NCI-H1105 (cell line): ENCODE measurements around the gene CARD11.
A peak's percentile ranks its signal among the peaks of the same experiment; 100 is the strongest.

Experiments used
- DNase-seq: peaks from one replicate; lab custom pipeline; 2025; lab: John Stamatoyannopoulos, UW

Gene CARD11

DNA sequence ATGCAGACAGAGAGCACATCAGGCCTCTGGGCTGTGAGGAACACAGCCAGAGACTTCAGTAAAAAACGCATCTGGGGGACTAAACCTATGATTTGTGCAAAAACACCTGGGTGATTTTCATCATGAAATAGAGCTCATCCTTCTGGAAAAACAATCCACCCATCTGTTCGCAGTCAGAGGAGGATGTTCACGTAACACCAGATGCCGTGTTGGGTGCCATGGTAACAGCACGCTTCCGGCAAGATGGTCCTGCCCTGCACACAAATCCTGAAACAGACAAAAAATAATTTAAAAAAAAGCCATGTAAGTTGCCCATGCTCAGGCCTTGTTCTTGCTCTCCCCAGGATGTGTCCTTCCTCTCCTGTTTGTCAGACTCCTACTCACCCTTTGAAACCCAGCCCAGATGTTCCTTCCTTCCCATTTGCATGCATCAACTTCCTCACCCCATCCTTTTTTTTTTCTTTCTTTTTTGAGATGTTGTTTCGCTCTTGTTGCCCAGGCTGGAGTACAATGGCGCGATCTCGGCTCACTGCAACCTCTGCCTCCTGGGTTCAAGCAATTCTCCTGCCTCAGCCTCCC is 171.3 kb downstream of the CARD11 start:
- no peak for DNase-seq

DNA sequence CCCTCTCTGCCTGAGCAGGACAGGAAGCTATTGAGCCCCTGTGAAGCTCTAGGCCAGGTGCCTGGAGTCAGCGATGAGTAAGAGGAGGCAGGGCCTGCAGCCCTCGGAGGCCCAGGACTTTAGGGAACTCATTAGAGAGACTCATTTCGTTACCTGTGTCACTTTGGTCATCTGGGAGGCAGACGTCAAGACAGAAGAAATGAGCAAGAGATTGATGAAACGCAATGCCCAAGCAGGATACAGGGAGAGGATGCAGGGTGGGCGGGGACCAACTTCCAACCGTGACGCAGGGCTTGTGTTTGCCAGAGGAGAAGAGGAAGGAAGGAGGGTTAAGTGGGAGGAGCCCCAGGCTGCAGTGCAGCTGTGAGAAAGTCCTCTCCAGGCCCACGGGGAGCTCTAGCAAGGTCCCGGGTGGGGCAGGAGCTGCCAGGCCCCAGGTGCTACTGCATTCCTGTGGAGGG is 173.2 kb downstream of the CARD11 start:
- DNase-seq, result no peak

DNA sequence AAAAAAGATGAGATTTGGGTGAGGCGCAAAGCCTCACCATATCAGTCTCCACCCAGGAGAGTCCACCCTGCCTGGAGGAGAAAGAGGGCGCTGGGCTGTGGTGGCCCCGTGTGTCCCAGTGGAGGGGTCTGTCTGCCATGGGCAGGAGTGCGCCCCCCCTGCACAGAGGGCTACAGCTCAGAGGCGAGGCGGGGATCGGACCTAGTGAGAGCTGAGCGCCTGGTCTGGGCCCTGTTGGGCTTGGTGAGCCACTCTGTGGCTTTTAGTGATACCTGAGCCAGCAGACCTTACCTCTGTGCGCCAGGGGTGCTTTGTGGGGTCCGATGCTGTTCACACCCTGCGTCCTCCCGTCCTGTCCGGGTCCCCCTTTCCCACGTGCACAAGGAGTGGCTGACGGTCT is 173.7 kb downstream of the CARD11 start:
- DNase-seq, result no peak

DNA sequence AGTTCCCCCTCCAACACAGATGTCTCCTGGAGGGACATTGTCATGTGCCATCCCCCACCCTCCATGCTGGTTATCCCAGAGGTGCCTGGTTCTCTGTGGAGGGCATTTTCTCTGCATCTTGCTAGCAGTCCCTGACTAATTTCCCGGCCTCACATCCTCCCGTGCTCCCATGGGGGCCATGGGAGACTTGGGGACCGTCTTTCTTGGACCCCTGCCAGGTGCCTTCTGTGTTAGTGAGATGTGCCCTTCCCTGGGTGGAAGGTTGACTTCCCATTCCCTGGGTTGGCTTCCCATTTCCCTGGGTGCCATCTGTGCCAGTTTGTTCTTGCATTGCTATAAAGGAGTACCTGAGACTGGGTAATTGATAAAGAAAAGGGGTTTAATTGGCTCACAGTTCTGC is 177.1 kb downstream of the CARD11 start:
- DNase-seq, result no peak

DNA sequence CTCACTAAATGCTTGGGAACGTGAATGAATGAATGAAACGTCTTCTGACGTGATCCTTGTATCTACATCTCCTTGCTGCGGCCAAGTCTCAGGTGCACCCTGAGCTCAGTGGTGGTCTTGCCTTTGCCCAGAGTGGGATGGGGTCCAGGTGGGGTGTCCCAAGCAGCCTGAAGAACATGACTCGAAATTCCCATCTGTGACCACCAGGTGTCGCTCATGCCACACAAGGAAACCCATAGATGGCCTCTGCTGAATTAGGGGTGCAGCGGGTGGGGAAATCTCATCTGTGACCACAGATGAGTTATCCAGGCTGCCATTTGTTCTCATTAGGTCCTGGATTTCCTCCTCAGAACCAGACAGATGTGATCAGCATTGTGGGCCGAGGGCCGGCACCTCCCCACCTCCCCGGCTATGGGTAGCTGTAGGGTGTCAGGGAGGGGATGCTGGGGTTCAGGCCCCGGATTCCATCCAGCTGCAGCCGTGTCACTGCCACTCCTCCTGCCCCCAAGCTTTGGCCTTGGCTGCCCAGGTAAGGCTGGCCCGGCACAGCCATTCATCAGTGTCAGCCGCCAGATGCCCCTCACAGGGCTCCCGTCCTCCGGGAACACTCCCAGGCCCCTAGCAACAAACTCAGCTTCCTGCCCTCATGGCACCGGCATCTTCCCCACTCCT is 178.5 kb downstream of the CARD11 start:
- peak; percentile 36 for DNase-seq

DNA sequence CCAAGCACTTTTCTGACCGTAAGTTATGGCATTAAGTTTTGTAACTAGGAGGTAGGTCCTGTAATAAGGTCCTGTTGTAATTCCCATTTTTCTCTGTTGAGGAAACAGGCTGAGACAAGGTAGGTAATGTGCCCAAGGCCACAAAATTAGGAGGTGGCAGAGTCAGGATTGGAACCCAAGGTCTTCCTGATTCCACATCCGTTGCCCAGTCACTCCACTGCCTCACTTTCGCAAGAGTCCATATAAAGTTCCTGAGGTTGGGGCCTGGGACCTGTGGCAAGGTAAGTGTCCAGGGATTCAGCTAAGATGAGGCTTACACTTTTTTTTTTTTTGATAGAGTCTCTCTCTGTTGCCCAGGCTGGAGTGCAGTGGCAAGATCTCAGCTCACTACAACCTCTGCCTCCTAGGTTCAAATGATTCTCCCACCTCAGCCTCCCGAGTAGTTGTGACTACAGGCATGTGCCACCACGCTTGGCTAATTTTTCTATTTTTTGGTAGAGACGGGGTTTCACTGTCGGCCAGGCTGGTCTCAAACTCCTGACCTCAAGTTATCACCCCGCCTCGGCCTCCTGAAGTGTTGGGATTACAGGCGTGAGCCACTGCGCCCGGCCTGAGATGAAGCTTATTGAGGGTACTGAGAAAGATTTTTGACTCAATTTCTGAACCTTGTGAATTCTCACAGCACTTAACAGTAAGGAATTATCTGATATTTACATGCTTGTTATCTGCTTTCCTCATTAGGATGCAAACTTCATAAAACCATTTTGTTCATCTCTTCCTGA is 179.3 kb downstream of the CARD11 start:
- no peak for DNase-seq

DNA sequence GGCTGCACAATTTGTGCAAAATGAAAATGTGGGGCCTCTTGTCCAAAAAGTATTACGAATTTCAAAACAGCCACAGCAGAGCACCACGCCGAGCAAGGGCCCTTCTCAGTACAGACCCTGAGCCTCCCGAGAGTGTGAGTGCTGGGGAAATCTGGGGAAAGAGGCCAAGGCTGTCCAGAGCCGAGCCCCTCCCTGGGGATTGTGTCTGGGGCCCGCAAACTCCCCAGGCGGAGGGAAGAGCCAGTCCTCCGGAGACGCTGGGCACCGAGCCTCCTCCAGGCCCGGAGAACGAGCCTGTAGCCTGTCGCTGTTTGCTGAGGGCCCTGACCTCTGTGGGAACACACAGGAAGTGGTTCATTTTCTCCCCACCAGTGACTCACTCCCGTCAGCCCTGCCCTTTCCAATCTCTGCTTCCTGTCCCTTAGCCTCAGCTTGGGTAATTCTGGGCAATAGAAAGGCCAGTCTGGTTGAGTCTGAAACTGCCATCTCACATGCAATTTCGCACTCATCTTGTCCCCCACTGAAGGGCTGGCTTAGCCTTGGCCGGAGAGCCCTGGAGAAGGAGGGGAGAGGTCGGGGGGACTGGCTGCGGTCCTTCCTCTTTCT is 180.1 kb downstream of the CARD11 start:
- DNase-seq, result no peak

DNA sequence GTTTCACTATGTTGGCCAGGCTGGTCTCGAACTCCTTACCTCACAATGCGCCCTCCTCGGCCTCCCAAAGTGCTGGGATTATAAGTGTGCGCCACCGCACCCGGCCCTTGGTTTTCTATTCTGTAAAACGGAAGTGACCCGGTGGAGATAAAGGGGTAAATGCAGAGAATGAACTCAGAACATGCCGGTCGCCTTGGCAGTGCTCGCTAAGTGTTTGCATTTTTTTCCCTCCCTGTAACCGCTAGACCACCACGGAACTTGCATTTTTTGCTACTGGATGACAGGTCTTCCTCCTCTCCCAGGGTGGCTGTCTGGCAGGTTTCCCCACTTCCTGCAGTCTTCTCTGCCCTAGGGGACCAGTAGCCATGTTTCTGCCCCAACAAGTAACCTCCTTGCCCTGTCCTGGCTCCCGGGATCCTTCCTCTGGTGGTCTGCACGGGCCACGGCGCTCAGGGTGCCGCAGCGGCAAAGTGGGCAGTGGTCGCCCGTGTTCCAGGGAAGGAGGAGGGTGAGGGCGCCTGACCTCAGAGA is 180.8 kb downstream of the CARD11 start:
- DNase-seq, result no peak

DNA sequence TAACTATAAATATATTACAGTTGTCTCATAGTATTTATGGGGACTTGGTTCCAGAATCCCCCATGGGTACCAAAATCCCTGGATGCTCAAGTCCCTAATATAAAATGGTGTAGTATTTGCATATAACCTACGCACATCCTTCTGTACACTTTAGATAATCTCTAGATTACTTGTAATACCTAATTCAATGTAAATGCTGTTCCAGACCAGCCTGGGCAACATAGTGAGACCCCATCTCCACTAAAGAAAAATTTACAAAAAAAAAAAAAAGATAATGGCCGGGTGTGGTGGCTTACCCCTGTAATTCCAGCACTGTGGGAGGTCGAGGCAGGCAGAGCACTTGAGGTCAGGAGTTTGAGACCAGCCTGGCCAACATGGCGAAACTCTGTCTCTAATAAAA is 182.2 kb downstream of the CARD11 start:
- no peak for DNase-seq

DNA sequence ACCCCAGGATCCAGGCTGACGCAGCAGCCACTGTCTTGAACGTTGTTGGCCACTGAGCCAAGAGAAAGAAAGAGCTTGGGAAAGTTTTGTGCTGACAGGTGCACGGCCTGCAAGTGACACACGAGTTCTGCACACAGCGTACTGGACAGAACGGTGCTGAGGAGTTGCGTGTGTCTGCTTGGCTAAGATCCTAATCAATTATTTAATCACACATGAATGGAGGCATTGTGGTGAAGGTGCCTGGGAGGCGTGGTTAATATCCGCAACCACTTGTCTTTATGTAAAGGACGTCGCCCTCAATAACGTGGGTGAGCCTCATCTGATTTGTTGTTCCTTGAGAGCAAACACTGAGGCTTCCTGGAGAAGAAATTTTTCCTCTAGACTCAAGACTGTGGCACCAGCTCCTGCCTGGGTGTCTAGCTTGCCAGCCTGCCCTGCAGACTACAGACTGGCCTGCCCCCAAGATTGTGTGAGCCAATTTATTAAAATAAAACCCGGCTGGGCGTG is 183.0 kb downstream of the CARD11 start:
- DNase-seq, result peak; percentile 24

DNA sequence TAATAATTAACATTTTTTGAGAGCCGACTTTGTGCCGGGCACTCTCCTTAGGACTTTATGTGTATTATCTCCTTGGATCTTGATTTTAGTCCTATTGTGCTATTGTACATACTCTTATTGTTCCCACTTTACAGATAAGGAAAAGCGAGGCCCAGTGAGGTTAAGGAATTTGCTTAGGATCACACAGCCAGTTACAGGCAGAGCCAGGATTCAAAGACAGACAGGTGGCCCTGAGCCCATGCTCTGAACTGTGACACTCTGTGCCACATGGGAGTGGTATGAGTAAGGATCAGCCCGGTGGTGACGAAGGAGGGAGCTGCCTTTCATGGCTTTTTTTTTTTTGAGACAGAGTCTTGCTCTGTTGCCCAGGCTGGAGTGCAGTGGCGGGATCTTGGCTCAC is 183.7 kb downstream of the CARD11 start:
- no peak for DNase-seq

DNA sequence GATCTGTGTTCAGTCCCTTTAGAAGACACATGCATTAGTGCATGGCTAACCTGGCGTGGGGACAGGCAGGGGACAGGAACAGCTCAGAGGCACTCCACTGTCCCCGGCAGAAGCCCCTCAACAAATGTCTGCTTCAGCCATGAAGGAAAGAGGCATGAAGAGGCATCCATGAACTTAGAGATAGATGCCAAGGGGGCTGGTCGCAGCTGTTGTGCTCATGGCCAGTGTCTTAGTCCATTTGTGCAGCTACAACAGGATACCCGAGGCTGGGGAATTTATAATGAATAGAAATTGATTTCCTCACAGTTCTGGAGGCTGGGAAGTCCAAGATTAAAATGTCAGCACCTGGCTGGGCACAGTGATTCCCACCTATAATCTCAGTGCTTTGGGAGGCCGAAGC is 185.0 kb downstream of the CARD11 start:
- no peak for DNase-seq

DNA sequence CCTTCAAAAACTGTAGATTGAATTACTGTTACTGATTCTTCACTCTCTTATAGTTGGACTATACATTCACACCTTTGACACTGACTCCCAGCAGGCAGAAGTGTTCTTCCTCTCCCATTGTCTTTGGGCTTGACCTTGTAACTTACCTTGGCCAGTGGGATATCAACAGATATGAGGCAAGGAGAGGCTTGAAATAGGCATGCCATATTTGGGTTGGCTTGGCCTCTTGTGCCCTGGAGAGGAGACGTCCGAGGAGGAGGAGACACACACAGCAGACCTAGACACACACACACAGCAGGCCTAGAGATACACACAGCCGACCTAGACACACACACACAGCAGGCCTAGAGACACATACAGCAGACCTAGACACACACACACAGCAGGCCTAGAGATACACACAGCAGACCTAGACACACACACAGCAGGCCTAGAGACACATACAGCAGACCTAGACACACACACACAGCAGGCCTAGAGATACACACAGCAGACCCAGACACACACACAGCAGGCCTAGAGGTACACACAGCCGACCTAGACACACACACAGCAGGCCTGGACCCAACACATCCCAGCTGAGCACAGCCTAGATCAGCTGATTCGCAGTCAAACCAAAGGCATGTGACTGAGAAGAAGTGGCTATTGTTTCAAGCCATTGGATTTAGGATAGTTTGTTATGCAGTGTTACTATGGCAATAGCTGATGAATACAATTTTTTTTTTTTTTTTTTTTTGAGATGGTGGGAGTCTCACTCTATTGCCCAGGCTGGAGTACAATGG is 187.1 kb downstream of the CARD11 start:
- DNase-seq, result no peak
